NCI-H82 treated with DMSO at 0.1 percent for 48 hours (cell line): ENCODE results near the gene SCML1.
A peak's percentile ranks its signal among the peaks of the same experiment; 100 is the strongest.
"Not testable (repeated sequence)": the region's sequence is repeated elsewhere in the genome, so short reads cannot be mapped to it uniquely, and the experiment has no call there.

ENCODE experiments used
- DNase-seq: peaks from one replicate; lab custom pipeline; 2025; ENCODE audit not compliant: unreplicated experiment; lab: John Stamatoyannopoulos, UW

Gene SCML1

GRCh38 chrX:17738737-17739535 lies 1.6 kb downstream of the SCML1 start:
- DNase-seq: no peak

GRCh38 chrX:17740137-17741122 lies 3.1 kb downstream of the SCML1 start:
- peak; percentile 23 for DNase-seq

GRCh38 chrX:17741123-17741511 lies 3.8 kb downstream of the SCML1 start:
- peak; percentile 47 for DNase-seq

- DNase-seq: no peak
Measured at GRCh38 chrX:17743913-17744312, 6.6 kb downstream of the SCML1 start.

GRCh38 chrX:17744896-17745523 lies 7.7 kb downstream of the SCML1 start:
- no peak for DNase-seq

GRCh38 chrX:17747692-17748091 lies 10.4 kb downstream of the SCML1 start:
- DNase-seq: no peak

- no peak for DNase-seq
Measured at GRCh38 chrX:17748684-17749083, 11.4 kb downstream of the SCML1 start.

GRCh38 chrX:17750436-17750835 lies 13.1 kb downstream of the SCML1 start:
- no peak for DNase-seq

GRCh38 chrX:17758382-17758781 lies 21.1 kb downstream of the SCML1 start:
- DNase-seq: no peak

GRCh38 chrX:17759990-17760389 lies 22.7 kb downstream of the SCML1 start:
- DNase-seq: no peak

- DNase-seq: no peak
Measured at GRCh38 chrX:17767734-17768133, 30.4 kb downstream of the SCML1 start.

GRCh38 chrX:17768997-17769396 lies 31.7 kb downstream of the SCML1 start:
- no peak for DNase-seq

GRCh38 chrX:17769701-17770269 lies 32.5 kb downstream of the SCML1 start:
- no peak for DNase-seq

- DNase-seq: no peak
Measured at GRCh38 chrX:17773221-17773876, 36.1 kb downstream of the SCML1 start.

- DNase-seq: no peak
Measured at GRCh38 chrX:17774053-17774452, 36.8 kb downstream of the SCML1 start.

- DNase-seq: no peak
Measured at GRCh38 chrX:17778997-17779396, 41.7 kb downstream of the SCML1 start.

- DNase-seq: no peak
Measured at GRCh38 chrX:17779434-17779833, 42.1 kb downstream of the SCML1 start.

GRCh38 chrX:17786554-17787347 lies 49.5 kb downstream of the SCML1 start:
- not testable (repeated sequence) for DNase-seq

- DNase-seq: no peak
Measured at GRCh38 chrX:17787557-17787956, 50.3 kb downstream of the SCML1 start.

- DNase-seq: peak; percentile 9
Measured at GRCh38 chrX:17788439-17788838, 51.1 kb downstream of the SCML1 start.
